CD4-positive, alpha-beta T cell (primary cell): ENCODE measurements around the gene TFPI. TPM values are rescaled to one million over a fixed set of nuclear protein-coding genes. Genes with fewer than 3 reads are reported as not detected.
"Not testable (repeated sequence)": the region's sequence is repeated elsewhere in the genome, so short reads cannot be mapped to it uniquely, and the experiment has no call there.

Source experiments
- ATAC-seq: fragments of 200-7000 bp; cut with Tn5 transposase; one replicate; pipeline ENCODE4 v1.10.0; 2022; ENCODE audit warnings: mild to moderate bottlenecking; ENCODE audit not compliant: poor library complexity
- CTCF ChIA-PET: fragments of 350-600 bp; sonication (Branson Sonifier 250); formaldehyde crosslinking; loops from one replicate; lab custom pipeline; 2021; ENCODE audit warnings: antibody characterized with exemption, inconsistent platforms; lab: Charles Lee
- POLR2A ChIA-PET: fragments of 350-600 bp; sonication (Branson Sonifier 250); formaldehyde crosslinking; loops from one replicate; lab custom pipeline; 2021; ENCODE audit warnings: antibody characterized with exemption, inconsistent platforms; lab: Charles Lee
- DNase-seq, 14 experiments: peaks; one replicate each; pipeline ENCODE4 v3.0.0-alpha.2; 2013 to 2020; ENCODE audit warnings: mixed read lengths in 2 of 14
- H3K27ac ChIP-seq, 2 donors: one replicate each; pipeline versions ENCODE4 v1.5.1 to v1.7.0; 2013; ENCODE audit warnings: low read length in 2 of 2, low read depth in 1 of 2, mild to moderate bottlenecking in 1 of 2
- H3K27me3 ChIP-seq, 2 experiments: 1 replicate in 1 of 2; 2 replicates in 1 of 2; pipeline versions ENCODE4 v1.6.1 to v1.7.0; 2013; ENCODE audit warnings: low read length in 2 of 2, control low read depth in 1 of 2, mild to moderate bottlenecking in 1 of 2, moderate library complexity in 1 of 2; ENCODE audit not compliant: insufficient read depth in 2 of 2, control insufficient read depth in 1 of 2
- H3K36me3 ChIP-seq: one replicate; pipeline ENCODE4 v1.6.1; 2013; ENCODE audit warnings: low read length, control low read depth; ENCODE audit not compliant: insufficient read depth
- H3K4me1 ChIP-seq: one replicate; pipeline ENCODE4 v1.6.1; 2013; ENCODE audit warnings: low read length, control low read depth; ENCODE audit not compliant: insufficient read depth
- H3K4me3 ChIP-seq: one replicate; pipeline ENCODE4 v1.5.1; 2013; ENCODE audit warnings: mild to moderate bottlenecking, low read length, moderate library complexity
- H3K9me3 ChIP-seq, 2 experiments: 1 replicate in 1 of 2; 2 replicates in 1 of 2; pipeline versions ENCODE4 v1.6.1 to v1.7.0; 2013; ENCODE audit warnings: low read length in 2 of 2, mild to moderate bottlenecking in 2 of 2, control low read depth in 1 of 2, moderate library complexity in 1 of 2; ENCODE audit not compliant: control insufficient read depth in 1 of 2, insufficient read depth in 1 of 2
- H3K27ac Mint-ChIP-seq: one replicate; pipeline ENCODE4 v1.8.0; 2020; ENCODE audit warnings: mixed read lengths
- H3K27me3 Mint-ChIP-seq: one replicate; pipeline ENCODE4 v1.8.0; 2021; ENCODE audit warnings: mixed read lengths
- H3K36me3 Mint-ChIP-seq: one replicate; pipeline ENCODE4 v1.8.0; 2021; ENCODE audit warnings: low read depth, mixed read lengths
- H3K4me1 Mint-ChIP-seq: one replicate; pipeline ENCODE4 v1.8.0; 2021; ENCODE audit warnings: low read depth, mixed read lengths
- H3K4me3 Mint-ChIP-seq: one replicate; pipeline ENCODE4 v1.8.0; 2020; ENCODE audit warnings: mild to moderate bottlenecking, mixed read lengths
- H3K9me3 Mint-ChIP-seq: one replicate; pipeline ENCODE4 v1.8.0; 2020; ENCODE audit warnings: mixed read lengths
- intact Hi-C, 2 experiments: fragments of 100-400 bp; cut with DNase I in 1 of 2; cut with micrococcal nuclease in 1 of 2; formaldehyde crosslinking; loops; one replicate each; pipeline versions ENCODE4 v1.15.1 to v1.9.0; 2023 to 2025; cut with DNase I, micrococcal nuclease
- total RNA-seq, 174 experiments: library from RNA in 2 of 174; stranded (reverse) in 2 of 174; gene quantifications; one replicate each; pipeline ENCODE4 v1.2.3 and lab custom pipeline; 2021 to 2026
- TF ChIP-seq, protein P1 (sequence below): fragments of 200-600 bp; IDR thresholded peaks from one replicate; pipeline ENCODE4 v1.8.0; 2022; ENCODE audit warnings: antibody characterized with exemption, mild to moderate bottlenecking

TFPI gene
- total RNA-seq, 2 experiments from 2014 or later, result 0.17 TPM; not detected in 1

- H3K27ac Mint-ChIP-seq, result no peak overlapping the region
- H3K4me1 Mint-ChIP-seq, result no peaks in the 10 kb centered on the region
- no peaks in the 10 kb centered on the region for H3K4me1 ChIP-seq
- no peaks in the 10 kb centered on the region for H3K27me3 Mint-ChIP-seq
- ChIA-PET POLR2A (no interaction called here), CTCF (no interaction called here)
- H3K36me3 ChIP-seq, result no peaks in the 10 kb centered on the region
- no peak overlapping the region for H3K4me3 Mint-ChIP-seq
- no peak for ATAC-seq
- intact Hi-C loops, result no loop called here
- no peaks in the 10 kb centered on the region for H3K9me3 Mint-ChIP-seq
- no peaks in the 10 kb centered on the region for H3K36me3 Mint-ChIP-seq
- DNase-seq, result no peak
- TF ChIP-seq, protein P1, sequence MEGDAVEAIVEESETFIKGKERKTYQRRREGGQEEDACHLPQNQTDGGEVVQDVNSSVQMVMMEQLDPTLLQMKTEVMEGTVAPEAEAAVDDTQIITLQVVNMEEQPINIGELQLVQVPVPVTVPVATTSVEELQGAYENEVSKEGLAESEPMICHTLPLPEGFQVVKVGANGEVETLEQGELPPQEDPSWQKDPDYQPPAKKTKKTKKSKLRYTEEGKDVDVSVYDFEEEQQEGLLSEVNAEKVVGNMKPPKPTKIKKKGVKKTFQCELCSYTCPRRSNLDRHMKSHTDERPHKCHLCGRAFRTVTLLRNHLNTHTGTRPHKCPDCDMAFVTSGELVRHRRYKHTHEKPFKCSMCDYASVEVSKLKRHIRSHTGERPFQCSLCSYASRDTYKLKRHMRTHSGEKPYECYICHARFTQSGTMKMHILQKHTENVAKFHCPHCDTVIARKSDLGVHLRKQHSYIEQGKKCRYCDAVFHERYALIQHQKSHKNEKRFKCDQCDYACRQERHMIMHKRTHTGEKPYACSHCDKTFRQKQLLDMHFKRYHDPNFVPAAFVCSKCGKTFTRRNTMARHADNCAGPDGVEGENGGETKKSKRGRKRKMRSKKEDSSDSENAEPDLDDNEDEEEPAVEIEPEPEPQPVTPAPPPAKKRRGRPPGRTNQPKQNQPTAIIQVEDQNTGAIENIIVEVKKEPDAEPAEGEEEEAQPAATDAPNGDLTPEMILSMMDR, result no peak
- no peak overlapping the region for H3K4me3 ChIP-seq
- no peaks in the 10 kb centered on the region for H3K27me3 ChIP-seq
- no peak overlapping the region for H3K27ac ChIP-seq
- H3K9me3 ChIP-seq, result peaks cover 0 to 3% of the 10 kb centered on the region in 2 experiments
Measured at GRCh38 chr2:187542123-187542522, 12.1 kb downstream of the TFPI start.

- no peak overlapping the region for H3K27ac Mint-ChIP-seq
- TF ChIP-seq, protein P1, result no peak
- no peak overlapping the region for H3K4me3 ChIP-seq
- H3K9me3 ChIP-seq, result peaks cover 0 to 3% of the 10 kb centered on the region in 2 experiments
- CTCF ChIA-PET, result no interaction called here
- intact Hi-C loops, result no loop called here
- no peaks in the 10 kb centered on the region for H3K36me3 ChIP-seq
- H3K36me3 Mint-ChIP-seq, result no peaks in the 10 kb centered on the region
- H3K27me3 ChIP-seq, result no peaks in the 10 kb centered on the region
- H3K4me3 Mint-ChIP-seq, result no peak overlapping the region
- DNase-seq (no peak), ATAC-seq (no peak)
- H3K27me3 Mint-ChIP-seq, result no peaks in the 10 kb centered on the region
- H3K4me1 ChIP-seq, result no peaks in the 10 kb centered on the region
- no peaks in the 10 kb centered on the region for H3K4me1 Mint-ChIP-seq
- POLR2A ChIA-PET, result no interaction called here
- no peak overlapping the region for H3K27ac ChIP-seq
- H3K9me3 Mint-ChIP-seq, result no peaks in the 10 kb centered on the region
Measured at GRCh38 chr2:187541086-187542085, 12.8 kb downstream of the TFPI start.

DNA sequence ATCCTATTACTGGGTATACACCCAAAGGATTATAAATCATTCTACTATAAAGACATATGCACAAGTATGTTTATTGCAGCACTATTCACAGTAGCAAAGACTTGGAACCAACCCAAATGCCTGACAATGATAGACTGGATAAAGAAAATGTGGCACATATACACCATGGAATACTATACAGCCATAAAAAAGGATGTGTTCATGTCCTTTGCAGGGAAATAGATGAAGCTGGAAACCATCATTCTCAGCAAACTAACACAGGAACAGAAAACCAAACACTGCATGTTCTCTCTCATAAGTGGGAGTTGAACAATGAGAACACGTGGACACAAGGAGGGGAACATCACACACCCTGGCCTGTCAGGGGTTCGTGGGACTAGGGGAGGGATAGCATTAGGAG is 16.0 kb downstream of the TFPI start:
- H3K27ac ChIP-seq, ATAC-seq, H3K27me3 ChIP-seq, DNase-seq, H3K27ac Mint-ChIP-seq, H3K4me1 ChIP-seq, CTCF ChIA-PET, H3K9me3 ChIP-seq, H3K4me3 ChIP-seq, H3K36me3 ChIP-seq, H3K4me3 Mint-ChIP-seq, H3K4me1 Mint-ChIP-seq, H3K36me3 Mint-ChIP-seq, H3K27me3 Mint-ChIP-seq, intact Hi-C loops, POLR2A ChIA-PET: not testable (repeated sequence)
- H3K9me3 Mint-ChIP-seq, result peaks cover 10% of the 10 kb centered on the region

- H3K4me1 Mint-ChIP-seq, H3K36me3 Mint-ChIP-seq, H3K27ac ChIP-seq, H3K4me3 ChIP-seq, H3K27ac Mint-ChIP-seq, intact Hi-C loops, H3K27me3 ChIP-seq, H3K36me3 ChIP-seq, DNase-seq, H3K9me3 ChIP-seq, H3K4me3 Mint-ChIP-seq, H3K27me3 Mint-ChIP-seq, H3K4me1 ChIP-seq, ATAC-seq, CTCF ChIA-PET, POLR2A ChIA-PET: not testable (repeated sequence)
- H3K9me3 Mint-ChIP-seq, result peaks cover 10% of the 10 kb centered on the region
Measured at GRCh38 chr2:187535381-187535780, 18.9 kb downstream of the TFPI start.
